NB4 (cell line): ENCODE data around the gene FZR1.

Experiments
- POLR2A ChIP-seq: IDR thresholded peaks from 2 replicates; pipeline ENCODE4 v1.6.1; 2011; ENCODE audit warnings: mild to moderate bottlenecking; ENCODE audit not compliant: insufficient read length; ENCODE audit errors: extremely low read depth
- TF ChIP-seq, protein P1 (sequence below): IDR thresholded peaks from one replicate; pipeline ENCODE4 v1.5.1; 2012; ENCODE audit warnings: low read depth, low read length
- TF ChIP-seq, protein P2 (sequence below): IDR thresholded peaks from 2 replicates; pipeline ENCODE4 v1.6.1; 2011; ENCODE audit warnings: low read depth, low read length

DNA sequence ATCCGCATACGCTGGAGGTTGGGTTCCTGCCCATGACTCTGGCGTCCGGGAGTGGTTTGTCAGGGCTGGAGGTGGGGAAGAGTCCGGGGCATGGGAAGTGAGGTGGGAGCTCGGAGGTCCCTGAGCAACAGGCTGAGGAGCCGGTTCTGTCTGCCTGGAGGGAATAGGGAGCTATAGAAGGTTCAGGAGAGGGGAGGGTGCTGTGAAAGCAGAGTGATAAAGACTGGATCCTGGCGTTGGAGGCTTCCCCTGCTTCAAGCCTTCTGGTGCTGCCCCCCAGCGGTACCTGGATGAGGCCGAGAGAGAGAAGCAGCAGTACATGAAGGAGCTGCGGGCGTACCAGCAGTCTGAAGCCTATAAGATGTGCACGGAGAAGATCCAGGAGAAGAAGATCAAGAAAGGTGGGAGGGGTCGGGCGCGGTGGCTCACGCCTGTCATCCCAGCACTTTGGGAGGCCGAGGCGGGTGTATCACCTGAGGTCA, 69.2 kb downstream of the FZR1 start:
- TF ChIP-seq, protein P1, sequence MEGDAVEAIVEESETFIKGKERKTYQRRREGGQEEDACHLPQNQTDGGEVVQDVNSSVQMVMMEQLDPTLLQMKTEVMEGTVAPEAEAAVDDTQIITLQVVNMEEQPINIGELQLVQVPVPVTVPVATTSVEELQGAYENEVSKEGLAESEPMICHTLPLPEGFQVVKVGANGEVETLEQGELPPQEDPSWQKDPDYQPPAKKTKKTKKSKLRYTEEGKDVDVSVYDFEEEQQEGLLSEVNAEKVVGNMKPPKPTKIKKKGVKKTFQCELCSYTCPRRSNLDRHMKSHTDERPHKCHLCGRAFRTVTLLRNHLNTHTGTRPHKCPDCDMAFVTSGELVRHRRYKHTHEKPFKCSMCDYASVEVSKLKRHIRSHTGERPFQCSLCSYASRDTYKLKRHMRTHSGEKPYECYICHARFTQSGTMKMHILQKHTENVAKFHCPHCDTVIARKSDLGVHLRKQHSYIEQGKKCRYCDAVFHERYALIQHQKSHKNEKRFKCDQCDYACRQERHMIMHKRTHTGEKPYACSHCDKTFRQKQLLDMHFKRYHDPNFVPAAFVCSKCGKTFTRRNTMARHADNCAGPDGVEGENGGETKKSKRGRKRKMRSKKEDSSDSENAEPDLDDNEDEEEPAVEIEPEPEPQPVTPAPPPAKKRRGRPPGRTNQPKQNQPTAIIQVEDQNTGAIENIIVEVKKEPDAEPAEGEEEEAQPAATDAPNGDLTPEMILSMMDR: no peak
- TF ChIP-seq POLR2A: no peak
- TF ChIP-seq, protein P2, sequence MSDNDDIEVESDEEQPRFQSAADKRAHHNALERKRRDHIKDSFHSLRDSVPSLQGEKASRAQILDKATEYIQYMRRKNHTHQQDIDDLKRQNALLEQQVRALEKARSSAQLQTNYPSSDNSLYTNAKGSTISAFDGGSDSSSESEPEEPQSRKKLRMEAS: no peak
